H4 (cell line): ENCODE measurements around the gene TSKU. TPM values are rescaled to one million over a fixed set of nuclear protein-coding genes. Genes with fewer than 3 reads are reported as not detected.
A peak's percentile ranks its signal among the peaks of the same experiment; 100 is the strongest.
"Not testable (repeated sequence)": the region's sequence is repeated elsewhere in the genome, so short reads cannot be mapped to it uniquely, and the experiment has no call there.

Experiments
- DNase-seq: peaks from one replicate; pipeline ENCODE4 v3.0.0-alpha.2; 2015; ENCODE audit warnings: low spot score
- total RNA-seq: library from RNA; depleted of rRNA; stranded (reverse); fragments of >200 nt; shearing (Covaris generic); gene quantifications from 2 replicates; pipeline ENCODE4 v1.2.3, GENCODE V29; 2014

TSKU gene
- total RNA-seq, 1 experiment from 2014 or later, result 67.1 TPM

- DNase-seq, result no peak
These were observed 18.6 kb downstream of the TSKU start for GRCh38 chr11:76801736-76802135.

DNA sequence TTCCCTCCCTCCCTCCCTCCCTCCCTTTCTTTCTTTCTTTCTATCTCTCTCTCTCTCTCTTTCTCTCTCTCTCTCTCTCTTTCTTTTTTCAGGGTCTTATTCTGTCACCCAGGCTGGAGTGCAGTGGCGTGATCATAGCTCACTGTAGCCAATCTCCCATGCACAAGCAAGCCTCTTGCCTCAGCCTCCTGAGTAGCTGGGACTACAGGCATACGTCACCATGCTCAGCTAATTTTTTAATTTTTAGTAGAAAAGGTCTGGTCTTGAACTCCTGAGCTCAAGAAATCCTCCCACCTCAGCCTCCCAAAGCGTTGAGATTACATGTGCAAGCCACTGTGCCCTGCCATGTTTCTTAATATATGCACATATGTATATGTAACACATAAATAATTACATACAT is 19.0 kb downstream of the TSKU start:
- no peak for DNase-seq

- DNase-seq, result no peak
These were observed 19.5 kb downstream of the TSKU start for GRCh38 chr11:76802621-76803020.

DNA sequence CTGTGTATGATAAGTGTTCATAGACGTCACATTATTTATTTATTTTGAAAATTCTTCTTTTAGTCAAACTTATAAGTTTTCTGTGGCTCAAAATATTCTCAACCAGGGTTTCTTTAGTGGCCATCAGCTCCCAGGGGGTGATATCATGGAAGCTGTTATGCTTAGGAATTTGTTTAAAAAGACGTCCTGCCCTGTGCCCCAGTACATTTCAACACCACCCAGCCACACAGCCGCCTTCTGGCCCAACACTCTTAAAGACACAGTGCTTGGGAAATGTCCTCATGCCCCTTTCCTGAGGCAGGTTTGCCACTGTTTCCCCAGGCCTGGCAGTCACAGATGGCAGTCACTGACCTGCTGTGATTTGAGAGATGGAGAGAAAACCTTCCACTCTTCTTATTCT is 19.9 kb downstream of the TSKU start:
- no peak for DNase-seq

DNA sequence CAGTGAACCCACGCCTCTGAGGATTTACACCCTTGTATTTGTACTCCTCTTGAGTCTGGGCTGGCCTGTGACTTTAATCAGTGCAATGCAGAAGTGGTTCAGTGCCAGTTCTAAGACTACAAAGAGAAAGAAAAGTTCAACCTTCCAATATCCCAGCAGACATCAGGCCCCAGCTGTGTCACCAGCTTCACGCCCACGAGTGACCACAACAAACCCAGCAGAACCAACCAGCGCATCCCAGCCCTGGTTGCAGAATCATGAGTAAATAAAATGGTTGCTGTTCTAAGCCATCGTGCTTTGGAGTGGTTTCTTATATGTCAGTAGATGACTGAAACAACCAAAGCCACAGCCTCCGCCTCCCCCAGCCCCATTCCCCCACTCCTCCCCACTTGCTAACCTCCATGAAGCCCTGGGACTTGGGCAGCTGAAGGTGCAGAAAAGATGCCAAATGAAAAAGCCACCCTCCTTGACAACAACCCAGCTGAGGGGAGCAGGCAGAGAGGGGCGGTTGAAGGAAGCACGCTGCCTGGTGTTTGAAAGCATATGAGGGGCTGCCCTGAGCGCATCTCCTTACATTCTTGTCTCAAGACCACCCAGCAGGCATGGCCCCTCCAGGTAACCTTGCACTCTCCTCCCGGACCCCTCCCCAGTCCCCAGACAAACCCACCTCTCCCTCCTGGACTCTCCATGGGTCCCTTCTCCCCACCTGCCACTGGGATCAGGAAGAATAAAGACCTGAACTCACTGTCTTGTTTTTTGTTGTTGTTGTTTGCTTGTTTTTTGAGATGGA is 20.9 kb downstream of the TSKU start:
- peak; percentile 40 for DNase-seq

- peak; percentile 81 for DNase-seq
These were observed 22.2 kb downstream of the TSKU start for GRCh38 chr11:76805206-76805913.

GRCh38 chr11:76806131-76806530 is 23.0 kb downstream of the TSKU start:
- peak; percentile 2 for DNase-seq

GRCh38 chr11:76806608-76807205 is 23.6 kb downstream of the TSKU start:
- DNase-seq, result no peak

DNA sequence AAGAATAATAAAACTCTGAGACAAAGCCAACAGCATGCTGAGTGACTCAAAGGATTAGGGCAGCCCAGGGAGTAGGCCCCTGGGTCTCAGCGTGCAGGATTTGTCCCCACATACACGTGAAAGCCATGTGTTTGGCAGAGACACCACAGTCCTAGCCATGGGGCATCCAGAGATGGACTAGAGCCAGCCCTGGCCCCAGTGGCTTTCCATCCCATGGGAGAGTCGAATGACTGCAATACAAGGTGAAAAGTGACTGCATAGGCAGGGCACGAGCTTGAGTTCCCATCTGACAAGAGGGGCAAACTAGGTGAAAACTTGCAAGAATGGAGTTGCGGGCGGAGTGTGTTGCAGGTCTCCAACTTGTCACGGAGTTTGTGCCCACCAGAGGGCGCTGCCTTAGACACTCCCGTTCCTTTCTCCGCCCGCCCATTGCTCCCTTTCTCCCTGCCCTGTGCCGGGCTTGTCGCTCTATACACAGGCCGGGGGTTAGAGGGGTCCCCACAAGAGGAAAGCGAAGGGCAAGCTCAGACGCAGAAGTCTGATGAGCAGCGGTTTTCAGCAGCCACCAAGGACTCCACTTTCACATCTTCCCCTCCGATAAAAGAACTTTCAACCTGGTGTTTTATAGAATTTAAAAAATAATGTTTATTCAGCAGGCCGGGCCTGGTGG is 24.2 kb downstream of the TSKU start:
- peak; percentile 85 for DNase-seq

- DNase-seq, result peak; percentile 2
These were observed 25.0 kb downstream of the TSKU start for GRCh38 chr11:76808171-76808570.

GRCh38 chr11:76808996-76809395 is 25.8 kb downstream of the TSKU start:
- no peak for DNase-seq

DNA sequence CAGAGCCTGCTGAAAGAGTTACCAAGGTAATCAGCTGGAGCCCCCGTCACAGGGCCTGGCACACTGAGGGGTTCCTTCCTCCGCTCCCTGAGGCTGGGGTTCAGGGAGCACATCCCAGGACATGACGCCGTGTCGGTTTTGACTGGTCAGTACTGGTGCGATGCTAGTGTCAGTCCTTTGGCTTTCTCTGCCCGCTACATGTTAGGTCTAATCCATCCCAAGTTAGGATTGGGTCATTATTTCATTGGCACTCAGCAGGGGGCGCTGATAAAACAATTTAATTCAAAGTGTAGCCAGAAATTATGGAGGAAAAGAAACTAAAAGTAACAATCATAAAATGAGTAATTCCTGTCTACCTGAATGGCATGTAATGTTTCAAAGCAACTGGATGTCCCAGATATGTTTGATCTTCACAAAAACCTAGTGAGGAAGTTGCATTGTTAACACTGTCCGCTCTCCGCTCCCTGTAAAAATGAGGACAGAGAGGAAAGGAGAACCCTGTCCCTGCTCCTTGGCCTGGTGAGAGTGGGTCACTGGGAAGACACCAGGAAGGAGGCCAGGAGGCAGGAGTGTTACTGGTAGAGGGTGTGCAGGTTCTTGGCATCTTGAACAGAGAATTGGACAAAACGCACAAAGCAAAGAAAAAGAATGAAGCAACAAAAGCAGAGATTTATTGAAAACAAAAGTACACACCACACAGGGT is 27.1 kb downstream of the TSKU start:
- DNase-seq, result no peak

DNA sequence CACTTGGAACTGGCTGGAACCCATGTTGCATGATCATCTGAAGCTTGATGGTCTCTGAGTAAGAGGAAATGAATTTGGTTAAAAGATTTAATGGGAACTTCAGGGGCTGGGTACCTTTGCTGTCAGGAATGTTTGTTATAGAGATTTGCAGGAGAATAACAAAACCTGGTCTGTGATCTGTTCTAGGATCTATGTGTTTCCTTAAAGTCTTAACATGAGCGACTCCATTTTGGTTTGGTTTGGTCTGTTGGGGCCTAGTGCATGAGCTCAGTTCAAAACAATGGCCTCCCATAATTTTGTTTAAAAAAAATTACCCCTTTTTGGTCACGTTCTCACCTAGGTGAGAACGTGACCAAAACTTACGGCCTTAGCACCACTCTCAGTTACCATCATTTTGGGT is 28.1 kb downstream of the TSKU start:
- no peak for DNase-seq

GRCh38 chr11:76814414-76814813 is 31.3 kb downstream of the TSKU start:
- DNase-seq, result no peak

DNA sequence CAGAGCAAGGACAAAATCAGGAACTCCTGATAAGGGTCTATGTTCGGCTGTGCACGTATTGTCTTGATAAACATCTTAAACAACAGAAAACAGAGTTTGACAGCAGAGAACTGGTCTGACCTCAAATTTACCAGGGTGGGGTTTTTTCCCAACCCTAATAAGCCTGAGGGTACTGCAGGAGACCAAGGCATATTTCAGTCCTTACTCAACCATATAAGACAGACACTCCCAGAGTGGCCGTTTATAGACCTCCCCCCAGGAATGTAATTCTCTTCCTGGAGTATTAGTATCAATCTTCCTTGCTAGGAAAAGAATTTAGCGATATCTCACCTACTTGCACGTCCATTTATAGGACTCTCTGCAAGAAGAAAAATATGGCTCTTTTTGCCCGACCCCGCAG is 32.5 kb downstream of the TSKU start:
- DNase-seq, result not testable (repeated sequence)

DNA sequence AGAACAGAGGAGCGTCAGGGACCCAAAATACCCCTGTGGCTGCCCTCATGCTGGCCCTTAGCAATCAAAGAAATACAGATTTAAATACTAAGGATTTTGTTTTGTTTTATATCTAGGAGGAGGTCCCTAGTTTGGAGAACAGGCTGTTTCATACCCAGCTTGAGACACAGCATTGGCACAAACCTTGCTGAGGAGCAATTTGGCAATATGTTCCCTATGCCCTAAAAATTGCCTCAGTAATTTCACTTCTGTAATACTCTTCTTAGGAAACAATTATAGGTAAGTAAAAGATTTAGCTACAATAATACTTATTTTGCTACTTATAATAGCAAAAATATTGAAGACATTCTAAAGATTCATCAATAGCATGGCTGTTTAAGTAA is 37.0 kb downstream of the TSKU start:
- no peak for DNase-seq

- not testable (repeated sequence) for DNase-seq
These were observed 38.2 kb downstream of the TSKU start for GRCh38 chr11:76821396-76821795.

GRCh38 chr11:76822406-76822805 is 39.2 kb downstream of the TSKU start:
- no peak for DNase-seq

DNA sequence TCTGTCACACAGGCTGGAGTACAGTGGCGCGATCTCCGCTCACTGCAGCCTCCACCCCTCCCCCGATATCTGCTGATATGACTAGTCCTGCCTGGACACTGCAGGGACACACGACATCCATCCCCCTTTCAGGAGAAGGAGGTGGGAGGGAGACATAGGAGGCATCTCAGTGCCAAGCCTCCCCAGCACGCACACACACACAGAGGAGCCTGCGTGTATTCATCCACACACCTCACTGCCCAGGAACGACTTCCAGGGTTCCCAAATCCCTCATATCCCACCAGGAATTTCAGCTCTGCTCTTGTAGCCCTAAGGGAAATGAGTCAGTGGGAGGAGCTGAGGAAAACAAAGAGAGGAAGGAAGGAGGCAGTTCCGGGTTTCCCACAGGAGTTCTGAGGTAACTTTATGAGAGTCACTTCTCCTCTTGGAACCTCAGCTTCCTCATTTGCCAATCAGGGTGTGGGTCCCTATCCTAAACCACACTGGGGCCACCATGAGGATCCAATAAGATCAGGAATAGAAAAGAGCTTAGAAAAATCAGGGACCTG is 40.4 kb downstream of the TSKU start:
- DNase-seq, result peak; percentile 89

DNA sequence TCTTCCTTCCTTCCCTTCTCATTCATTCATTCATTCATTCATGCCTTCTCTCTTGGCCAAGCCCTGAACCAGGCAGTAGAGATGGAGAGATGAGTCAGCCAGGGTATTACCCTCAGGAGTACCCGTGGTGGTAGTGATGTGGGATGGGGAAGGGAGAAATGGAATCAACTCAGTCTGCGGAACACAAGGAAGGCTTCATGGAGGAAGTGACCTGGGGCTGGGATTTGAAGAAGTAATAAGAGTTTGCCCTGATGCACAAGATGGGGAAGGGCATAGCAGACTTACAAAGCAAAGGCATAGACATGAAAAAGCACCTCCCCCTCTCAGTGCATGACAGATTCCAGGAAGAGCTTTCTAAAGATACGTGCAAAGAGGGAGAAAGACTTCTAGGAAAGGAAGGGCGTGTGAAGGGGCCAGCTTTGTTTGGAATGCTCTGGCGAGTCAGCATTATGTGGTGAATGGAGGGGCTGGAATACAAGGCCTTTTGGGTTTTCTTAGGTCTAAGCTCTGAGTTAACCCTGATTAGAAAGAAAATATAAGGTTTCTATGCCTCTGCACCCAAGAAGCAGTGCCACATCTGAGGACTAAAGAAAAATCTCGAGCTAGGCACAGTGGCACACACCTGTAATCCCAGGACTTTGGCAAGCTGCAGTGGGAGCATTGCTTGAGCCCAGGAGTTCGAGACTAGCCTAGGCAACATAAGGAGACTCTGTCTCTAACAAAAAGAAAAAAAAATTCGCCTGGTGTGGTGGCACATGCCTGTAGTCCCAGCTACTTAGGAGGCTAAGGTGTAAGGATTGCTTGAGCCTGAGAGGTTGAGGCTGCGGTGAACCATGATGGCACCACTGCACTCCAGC is 41.2 kb downstream of the TSKU start:
- DNase-seq, result peak; percentile 67
